ENCODE data around the gene NAP1L1. TPM values are rescaled to one million over a fixed set of nuclear protein-coding genes. Genes with fewer than 3 reads are reported as not detected.

Gene NAP1L1
- total and polyA plus RNA-seq, 2 experiments from 2014 or later = 658 to 996 TPM

- H3K9me3 Mint-ChIP-seq = no peaks in the 10 kb centered on the region
- 0 out of 2 replicates have a peak overlapping the region, but pooled peaks have one; percentile 1 for H3K27ac ChIP-seq (ENCODE audit: low read depth)
- no peak for DNase-seq (ENCODE audit: low spot score)
- H3K36me3 Mint-ChIP-seq (ENCODE audit: low read depth) = peaks cover 33% of the 10 kb centered on the region
- no peak for ATAC-seq
- H3K4me3 Mint-ChIP-seq = no peak overlapping the region
- TF ChIP-seq CTCF (conservative IDR thresholded peaks at IDR 0.05; ENCODE audit: low read depth in 2 of 2) = no peak
- no peak for TF ChIP-seq STAT1 (IDR thresholded peaks at IDR 0.05; ENCODE audit: unreplicated experiment)
- no peak for TF ChIP-seq JUNB (IDR thresholded peaks at IDR 0.05; ENCODE audit: unreplicated experiment)
- no peak for TF ChIP-seq CREB1 (CRISPR knock-in tag; IDR thresholded peaks at IDR 0.05; ENCODE audit: low read depth)
- TF ChIP-seq EZH2 (IDR thresholded peaks at IDR 0.05; ENCODE audit: low read depth, unreplicated experiment) = no peak
- TF ChIP-seq EZH2phosphoT487 (IDR thresholded peaks at IDR 0.05; ENCODE audit: unreplicated experiment) = no peak
- TF ChIP-seq ETS1 (IDR thresholded peaks at IDR 0.05) = no peak
- no peak for TF ChIP-seq NANOG (IDR thresholded peaks at IDR 0.05; ENCODE audit: borderline replicate concordance)
- no peak for TF ChIP-seq ZNF462 (CRISPR knock-in tag; IDR thresholded peaks at IDR 0.05)
- TF ChIP-seq ZNF331 (CRISPR knock-in tag; IDR thresholded peaks at IDR 0.05; ENCODE audit: low read depth) = no peak
- no peak for TF ChIP-seq POLR2AphosphoS5 (IDR thresholded peaks at IDR 0.05; ENCODE audit: low read depth)
- TF ChIP-seq REST (IDR thresholded peaks at IDR 0.05; ENCODE audit: unreplicated experiment) = no peak
- no peak for TF ChIP-seq ZNF114 (CRISPR knock-in tag; IDR thresholded peaks at IDR 0.05)
- H3F3A ChIP-seq (replicated peaks; ENCODE audit: low read depth) = peaks cover 2% of the 10 kb centered on the region; the same call in 1 of the 2 replicates
- H3K9me2 ChIP-seq (ENCODE audit: insufficient read depth) = no peaks in the 10 kb centered on the region
- peaks cover 20% of the 10 kb centered on the region; the same call in 1 of the 2 replicates for H3K36me3 ChIP-seq (ENCODE audit: insufficient read depth)
- peaks cover 24% of the 10 kb centered on the region for H3K4me1 ChIP-seq (ENCODE audit: insufficient read depth)
- no peaks in the 10 kb centered on the region for H3K79me2 ChIP-seq (replicated peaks; ENCODE audit: insufficient read depth)
- H3K4me2 ChIP-seq = no peak overlapping the region
- no peak overlapping the region for H2AFZ ChIP-seq
- H3K27me3 Mint-ChIP-seq (ENCODE audit: insufficient read depth, low read depth, poor library complexity) = peaks cover 7% of the 10 kb centered on the region
- H3K27ac Mint-ChIP-seq = peak overlapping the region; percentile 59; the same call in 1 of the 2 replicates
- no peak overlapping the region for H3K4me3 ChIP-seq
- H3K27me3 ChIP-seq (ENCODE audit: insufficient read depth) = no peaks in the 10 kb centered on the region
- H4K20me1 ChIP-seq (replicated peaks; ENCODE audit: insufficient read depth) = no peaks in the 10 kb centered on the region
- peaks cover 27% of the 10 kb centered on the region for H3K4me1 Mint-ChIP-seq
Measured at GRCh38 chr12:76043377-76043776, 41.1 kb downstream of the NAP1L1 start.
